ENCODE data around the gene ABCA6. TPM values are rescaled to one million over a fixed set of nuclear protein-coding genes. Genes with fewer than 3 reads are reported as not detected.

Gene ABCA6
- total RNA-seq, 1 experiment from 2014 or later = not detected

- ChIA-PET POLR2A (ENCODE audit: unreplicated experiment) (no interaction called here), CTCF (no interaction called here)
- no peak for ATAC-seq
- Histone ChIP-seq H3K9me3 (ENCODE audit: low read length) (no peaks in the 10 kb centered on the region), H3K4me3 (ENCODE audit: low read length) (no peak overlapping the region), H3K9me2 (replicated peaks; ENCODE audit: low read length) (no peaks in the 10 kb centered on the region), H3K36me3 (ENCODE audit: low read depth, low read length) (no peaks in the 10 kb centered on the region), H3F3A (ENCODE audit: low read length, unreplicated experiment) (no peaks in the 10 kb centered on the region), H3K4me1 (ENCODE audit: insufficient read depth, low read length) (no peaks in the 10 kb centered on the region), H3K27ac (ENCODE audit: low read length) (no peak overlapping the region), H3K9ac (ENCODE audit: low read length) (no peak overlapping the region), H4K20me1 (ENCODE audit: low read length) (no peaks in the 10 kb centered on the region), H2AFZ (ENCODE audit: low read length) (no peak overlapping the region), H3K4me2 (ENCODE audit: low read length) (no peak overlapping the region), H3K27me3 (ENCODE audit: low read length) (peaks cover 12% of the 10 kb centered on the region; the same call in 1 of the 2 replicates), H3K79me2 (ENCODE audit: low read length) (no peaks in the 10 kb centered on the region)
- TF ChIP-seq CTCF (conservative IDR thresholded peaks at IDR 0.05; ENCODE audit: low read depth, low read length) (no peak), EZH2phosphoT487 (IDR thresholded peaks at IDR 0.05; ENCODE audit: borderline replicate concordance, low read length) (no peak), EZH2 (IDR thresholded peaks at IDR 0.05; ENCODE audit: low read length, unreplicated experiment) (no peak)
- BruUV-seq (replicated peaks) = no TSS peak
- intact Hi-C loops (cut with micrococcal nuclease) = no loop called here
- no peak for DNase-seq
These were observed 53.0 kb downstream of the ABCA6 start for GRCh38 chr17:69088643-69089200.

GRCh38 chr17:69086641-69087040 is 55.1 kb downstream of the ABCA6 start:
- peaks cover 7% of the 10 kb centered on the region; the same call in 1 of the 2 replicates for H3K27me3 ChIP-seq (ENCODE audit: low read length)
- H3K27ac ChIP-seq (ENCODE audit: low read length) = no peak overlapping the region
- intact Hi-C loops (cut with micrococcal nuclease) = no loop called here
- no peak overlapping the region for H3K4me2 ChIP-seq (ENCODE audit: low read length)
- no peaks in the 10 kb centered on the region for H3K79me2 ChIP-seq (ENCODE audit: low read length)
- no peaks in the 10 kb centered on the region for H3K36me3 ChIP-seq (ENCODE audit: low read depth, low read length)
- no peaks in the 10 kb centered on the region for H3F3A ChIP-seq (ENCODE audit: low read length, unreplicated experiment)
- DNase-seq = no peak
- H3K9me3 ChIP-seq (ENCODE audit: low read length) = no peaks in the 10 kb centered on the region
- no peak for ATAC-seq
- TF ChIP-seq EZH2 (IDR thresholded peaks at IDR 0.05; ENCODE audit: low read length, unreplicated experiment) (no peak), EZH2phosphoT487 (IDR thresholded peaks at IDR 0.05; ENCODE audit: borderline replicate concordance, low read length) (no peak)
- no peaks in the 10 kb centered on the region for H3K4me1 ChIP-seq (ENCODE audit: insufficient read depth, low read length)
- H4K20me1 ChIP-seq (ENCODE audit: low read length) = no peaks in the 10 kb centered on the region
- no peak overlapping the region for H2AFZ ChIP-seq (ENCODE audit: low read length)
- no peak overlapping the region for H3K4me3 ChIP-seq (ENCODE audit: low read length)
- POLR2A ChIA-PET (ENCODE audit: unreplicated experiment) = no interaction called here
- no peaks in the 10 kb centered on the region for H3K9me2 ChIP-seq (replicated peaks; ENCODE audit: low read length)
- BruUV-seq (replicated peaks) = no TSS peak
- CTCF ChIA-PET = interaction anchor here (0.6 kb wide), 1 partner anchor 36 kb away, joined by 3 read pairs; no protein-coding TSS in a partner anchor
- no peak overlapping the region for H3K9ac ChIP-seq (ENCODE audit: low read length)

GRCh38 chr17:69084911-69085310 is 56.8 kb downstream of the ABCA6 start:
- H3K4me3 ChIP-seq (ENCODE audit: low read length) = no peak overlapping the region
- H3K9me2 ChIP-seq (replicated peaks; ENCODE audit: low read length) = no peaks in the 10 kb centered on the region
- H3K9me3 ChIP-seq (ENCODE audit: low read length) = no peaks in the 10 kb centered on the region
- no peak overlapping the region for H2AFZ ChIP-seq (ENCODE audit: low read length)
- intact Hi-C loops (cut with micrococcal nuclease) = no loop called here
- H3K4me2 ChIP-seq (ENCODE audit: low read length) = no peak overlapping the region
- CTCF ChIA-PET = interaction anchor here (0.5 to 1.0 kb wide), 7 partner anchors 9 to 143 kb away, joined by 3 to 9 read pairs (median 3); no protein-coding TSS in a partner anchor
- no peaks in the 10 kb centered on the region for H3K4me1 ChIP-seq (ENCODE audit: insufficient read depth, low read length)
- BruUV-seq (replicated peaks) = no TSS peak
- TF ChIP-seq EZH2phosphoT487 (IDR thresholded peaks at IDR 0.05; ENCODE audit: borderline replicate concordance, low read length) = no peak
- TF ChIP-seq CTCF (conservative IDR thresholded peaks at IDR 0.05; ENCODE audit: low read depth, low read length) = peak; percentile 62
- H4K20me1 ChIP-seq (ENCODE audit: low read length) = no peaks in the 10 kb centered on the region
- H3K79me2 ChIP-seq (ENCODE audit: low read length) = no peaks in the 10 kb centered on the region
- ATAC-seq (peak; percentile 65), DNase-seq (peak; percentile 48)
- peaks cover 7% of the 10 kb centered on the region; the same call in 1 of the 2 replicates for H3K27me3 ChIP-seq (ENCODE audit: low read length)
- H3F3A ChIP-seq (ENCODE audit: low read length, unreplicated experiment) = no peaks in the 10 kb centered on the region
- POLR2A ChIA-PET (ENCODE audit: unreplicated experiment) = no interaction called here
- no peak overlapping the region for H3K27ac ChIP-seq (ENCODE audit: low read length)
- no peak overlapping the region for H3K9ac ChIP-seq (ENCODE audit: low read length)
- no peaks in the 10 kb centered on the region for H3K36me3 ChIP-seq (ENCODE audit: low read depth, low read length)

Data from PC-3 (cell line).